Panc1 (cell line): ENCODE data around the gene ARID5B.

Experiments used
- CTCF ChIP-seq: fragments of 450-650 bp; IDR thresholded peaks from 2 replicates; pipeline ENCODE4 v1.5.1; 2017; ENCODE audit warnings: mild to moderate bottlenecking
- POLR2AphosphoS5 ChIP-seq: IDR thresholded peaks from 2 replicates; pipeline ENCODE4 v1.6.1; 2012; ENCODE audit warnings: mild to moderate bottlenecking, low read depth, low read length, moderate library complexity
- REST ChIP-seq, 2 experiments: IDR thresholded peaks; 2 replicates each; pipeline ENCODE4 v1.6.1; 2011 to 2012; ENCODE audit warnings: low read depth in 2 of 2, control low read depth in 1 of 2, low read length in 1 of 2, mild to moderate bottlenecking in 1 of 2, moderate library complexity in 1 of 2; ENCODE audit not compliant: insufficient read depth in 1 of 2
- SIN3A ChIP-seq: IDR thresholded peaks from 2 replicates; pipeline ENCODE4 v1.6.1; 2012; ENCODE audit warnings: low read depth, mild to moderate bottlenecking, low read length, moderate library complexity, borderline replicate concordance; ENCODE audit not compliant: insufficient read depth
- TCF7L2 ChIP-seq: IDR thresholded peaks from 2 replicates; pipeline ENCODE4 v1.6.1; 2011; ENCODE audit warnings: mild to moderate bottlenecking, low read depth, low read length, inconsistent platforms

GRCh38 chr10:61949687-61950086 lies 48.2 kb downstream of the ARID5B start:
- TF ChIP-seq REST (IDR thresholded peaks at IDR 0.05; ENCODE audit: insufficient read depth in 1 of 2, low read depth in 2 of 2, low read length in 1 of 2) (no peak), POLR2AphosphoS5 (no peak), CTCF (no peak), TCF7L2 (no peak), SIN3A (no peak)
